GM21367 (cell line): ENCODE results near the gene MGST2.
"Not testable (repeated sequence)": the region's sequence is repeated elsewhere in the genome, so short reads cannot be mapped to it uniquely, and the experiment has no call there.

Experiments
- ATAC-seq: cut with Tn5 transposase; IDR thresholded peaks from one replicate; pipeline ENCODE4 v1.9.1; 2021; ENCODE audit not compliant: unreplicated experiment

MGST2 gene

DNA sequence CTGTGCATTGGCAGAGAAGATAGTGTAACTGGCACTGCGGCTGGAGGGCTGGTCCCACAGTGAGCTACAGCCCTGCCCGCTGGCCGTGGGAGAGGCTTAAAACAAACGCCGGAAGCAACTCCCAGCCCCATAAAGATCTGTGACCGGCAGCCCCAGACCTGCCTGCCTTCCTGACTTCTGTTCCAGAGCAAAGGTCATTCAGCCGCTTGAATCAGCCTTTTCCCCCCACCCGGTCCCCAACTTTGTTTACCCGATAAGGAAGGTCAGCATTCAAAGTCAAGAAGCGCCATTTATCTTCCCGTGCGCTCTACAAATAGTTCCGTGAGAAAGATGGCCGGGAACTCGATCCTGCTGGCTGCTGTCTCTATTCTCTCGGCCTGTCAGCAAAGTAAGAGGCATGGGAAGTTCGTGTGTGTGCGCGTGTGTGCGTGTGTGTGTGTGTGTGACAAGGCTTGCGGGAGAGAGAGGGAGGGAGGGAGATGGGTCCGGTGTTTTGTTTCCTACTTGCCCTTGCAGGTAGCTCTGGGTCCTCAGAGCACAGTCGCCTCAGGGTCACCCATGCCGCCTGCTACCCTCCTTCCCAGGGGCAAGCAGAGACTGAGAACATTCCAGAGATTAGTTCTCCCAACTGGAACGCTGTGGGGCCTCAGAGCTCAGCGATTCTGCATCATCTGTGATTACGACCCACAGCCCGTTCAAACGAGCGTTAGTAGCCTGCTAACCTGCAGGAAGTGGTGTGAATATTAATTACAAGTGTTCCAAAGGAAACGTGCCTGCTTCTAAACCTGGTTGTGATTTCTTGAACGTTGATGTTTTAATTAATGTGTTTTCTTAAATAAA, at the start of gene MGST2:
Gene MGST2, plus strand, starts transcription at position 130 of the 840 bp plus-strand sequence. Its CDS starts 201 bp downstream, at position 331.
- peak; percentile 89 for ATAC-seq

DNA sequence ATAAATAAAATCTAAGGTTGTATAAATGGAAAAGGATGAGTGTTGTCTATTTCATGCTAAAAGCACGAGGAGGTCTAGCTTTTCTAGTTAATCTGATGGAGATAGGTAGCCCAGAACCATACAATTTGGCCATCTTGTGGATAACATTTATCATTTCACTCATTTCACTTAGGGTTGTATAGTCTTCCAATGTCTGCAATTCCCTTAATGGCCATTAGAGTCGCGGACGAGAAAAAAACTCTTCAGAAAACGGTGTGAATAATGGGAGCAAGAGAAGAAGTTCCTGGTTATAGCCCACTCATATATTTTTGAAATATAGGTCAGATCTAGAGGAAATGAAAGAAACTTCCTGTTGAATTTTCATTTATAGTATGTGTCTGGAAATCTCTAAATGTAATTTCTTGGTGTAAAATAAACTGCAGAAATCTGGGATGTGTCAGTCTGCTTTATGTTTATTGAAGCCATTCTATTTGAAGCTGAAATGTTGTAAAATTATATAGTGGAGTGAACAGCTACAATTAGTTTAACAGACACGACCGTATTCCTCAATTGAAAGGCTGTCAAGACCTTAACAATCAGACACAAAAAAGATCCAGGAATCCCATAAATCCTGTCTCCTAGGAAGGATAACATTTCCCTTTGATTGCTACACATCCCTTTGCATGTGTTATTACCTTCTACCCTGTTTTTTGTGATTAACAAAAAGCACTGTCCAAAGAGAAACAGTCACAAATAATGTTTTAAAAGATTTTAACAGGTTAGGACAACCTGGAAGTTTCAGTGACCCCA, 47.7 kb upstream of the MGST2 start:
- no peak for ATAC-seq

DNA sequence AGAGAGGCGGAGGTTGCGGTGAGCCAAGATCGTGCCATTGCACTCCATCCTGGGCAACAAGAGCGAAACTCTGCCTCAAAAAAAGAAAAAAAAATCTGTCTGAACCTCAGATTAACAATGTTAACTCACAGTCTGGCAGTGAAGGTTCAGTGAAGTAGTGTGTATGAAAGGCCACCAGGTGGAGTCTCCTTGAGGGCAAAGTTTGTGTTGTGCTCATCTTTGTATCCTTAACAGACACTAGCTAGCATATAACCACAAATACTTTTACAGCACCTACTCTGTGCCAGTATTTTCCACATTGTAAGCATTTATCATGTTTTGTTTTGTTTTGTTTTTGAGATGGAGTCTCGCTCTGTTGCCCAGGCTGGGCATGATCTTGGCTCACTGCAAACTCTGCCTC, 46.0 kb upstream of the MGST2 start:
- peak; percentile 77 for ATAC-seq

DNA sequence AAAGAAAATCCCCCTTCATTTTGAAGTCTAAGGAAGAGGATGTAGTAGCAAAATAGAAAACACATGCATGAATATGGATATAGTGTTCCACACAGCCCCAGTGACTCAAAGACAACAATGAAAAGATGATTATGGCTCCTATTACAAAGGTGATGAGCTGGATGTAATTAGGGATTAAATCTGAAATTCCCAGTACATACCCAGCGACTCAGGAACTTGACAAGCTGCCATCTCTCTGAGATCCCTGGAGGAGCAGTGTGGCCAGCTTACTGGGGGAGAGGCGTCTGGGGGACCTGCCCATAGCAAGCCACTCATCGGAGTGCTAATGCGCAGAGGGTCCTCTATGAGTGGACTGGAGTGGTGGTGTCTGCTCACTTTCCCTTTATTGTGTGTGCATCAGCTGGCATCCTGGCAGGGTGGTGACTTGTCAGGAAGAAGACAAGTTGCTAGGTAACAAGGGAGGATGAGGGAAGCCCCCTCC, 42.7 kb upstream of the MGST2 start:
- no peak for ATAC-seq

DNA sequence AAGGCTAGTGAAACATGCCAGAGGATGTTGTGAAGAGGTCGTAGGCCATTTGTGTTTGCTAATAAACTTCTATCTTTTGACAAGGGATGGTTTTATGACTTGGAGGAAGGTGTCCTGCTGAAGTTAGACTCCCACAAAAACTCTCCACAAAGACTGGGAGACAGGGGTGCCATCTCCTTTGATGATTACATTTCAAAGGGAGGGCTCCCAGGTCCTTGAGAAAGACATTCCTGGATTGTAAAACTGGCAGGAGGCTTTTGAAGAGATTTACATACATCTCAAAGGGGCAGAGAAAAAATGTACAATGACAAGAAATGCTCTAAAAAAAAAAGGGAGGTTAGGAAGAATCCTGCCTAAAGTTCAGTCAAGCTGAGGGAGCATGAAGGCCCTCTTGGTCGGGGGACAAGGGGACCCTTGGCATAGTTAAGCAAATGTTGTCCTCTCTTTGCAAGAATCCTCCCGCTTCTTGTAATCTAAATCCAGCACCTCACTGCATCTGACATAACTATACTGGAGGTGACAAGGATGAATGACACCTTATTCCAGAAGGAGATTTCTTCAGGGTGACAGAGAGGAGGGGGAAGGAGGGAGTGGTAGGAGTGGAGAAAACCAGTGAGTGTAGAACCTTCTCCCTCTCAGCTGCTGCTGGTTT, 41.1 kb upstream of the MGST2 start:
- no peak for ATAC-seq

DNA sequence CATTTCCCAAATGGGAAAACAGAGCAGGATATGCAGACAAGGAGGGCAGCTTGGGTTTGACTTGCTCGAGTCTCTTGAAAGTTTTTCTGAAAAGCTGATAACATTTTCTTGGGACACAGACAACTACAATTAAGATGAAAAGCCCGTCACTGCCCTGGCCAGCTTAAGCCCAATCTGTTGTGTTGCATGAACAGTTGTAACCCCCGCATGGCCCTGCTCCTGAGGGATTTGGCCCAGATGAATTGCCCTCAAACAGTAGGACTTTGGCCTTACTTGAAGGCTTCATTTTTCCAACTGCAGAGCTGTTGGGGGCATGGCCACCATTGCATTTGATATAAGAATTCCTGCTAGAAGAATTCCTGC, 40.5 kb upstream of the MGST2 start:
- no peak for ATAC-seq

DNA sequence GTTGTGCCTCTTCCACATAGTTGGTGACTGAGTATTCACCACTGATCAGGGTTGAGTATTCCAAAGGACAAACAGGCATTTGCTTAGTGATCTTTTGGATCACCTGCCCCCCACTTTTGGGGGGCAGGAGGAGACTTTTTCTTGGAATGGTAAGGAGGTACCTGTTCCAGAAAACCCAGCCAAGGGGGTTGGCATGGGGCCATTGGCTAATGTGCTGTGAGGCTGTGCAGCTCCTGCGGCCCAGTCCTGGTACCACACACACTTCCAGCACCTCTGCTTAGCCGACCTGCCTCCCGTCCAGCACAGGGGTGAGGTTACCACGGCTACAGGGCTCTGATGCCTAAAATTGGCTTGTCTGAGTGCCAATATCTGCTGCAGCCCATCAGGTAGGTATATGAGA, 40.1 kb upstream of the MGST2 start:
- no peak for ATAC-seq

DNA sequence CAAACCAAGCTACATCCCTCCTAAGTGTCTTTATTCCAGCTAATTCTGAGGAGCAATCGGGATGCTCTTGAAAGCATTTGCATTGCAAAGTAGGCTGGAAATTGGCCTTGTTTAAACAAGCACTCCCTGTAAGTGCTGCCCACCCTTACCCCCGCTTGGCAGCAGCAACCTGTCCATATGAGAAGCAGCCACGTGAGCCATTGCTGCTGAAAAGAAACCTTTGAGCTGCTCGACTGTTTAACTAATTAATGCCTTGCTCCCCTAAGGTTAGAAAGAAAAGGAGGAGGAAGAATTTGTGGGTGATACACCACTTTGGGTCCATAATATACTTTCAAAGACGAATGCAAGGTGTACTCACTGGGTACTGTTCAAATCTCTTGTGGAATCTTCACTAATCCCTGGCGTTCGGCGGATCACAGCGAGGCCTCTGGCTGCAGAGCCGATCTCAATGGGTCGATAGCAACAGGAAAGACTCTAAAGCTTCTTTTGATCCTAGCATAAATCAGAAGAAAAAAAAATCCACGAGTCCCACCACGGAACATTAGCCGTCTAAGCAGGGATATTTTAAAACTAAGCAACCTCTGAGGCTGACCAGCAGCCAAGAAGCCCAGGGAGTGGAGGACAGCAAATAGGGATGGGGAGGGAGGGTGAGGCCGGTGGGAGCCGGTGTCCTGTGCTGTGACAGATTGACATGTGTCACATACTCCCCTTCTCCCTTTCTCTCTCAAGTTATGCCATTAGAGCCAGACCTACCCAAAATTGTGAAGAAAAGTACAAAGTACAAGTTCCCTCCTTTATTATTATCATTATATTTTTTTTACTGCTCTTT, 37.2 kb upstream of the MGST2 start:
- ATAC-seq, result no peak

DNA sequence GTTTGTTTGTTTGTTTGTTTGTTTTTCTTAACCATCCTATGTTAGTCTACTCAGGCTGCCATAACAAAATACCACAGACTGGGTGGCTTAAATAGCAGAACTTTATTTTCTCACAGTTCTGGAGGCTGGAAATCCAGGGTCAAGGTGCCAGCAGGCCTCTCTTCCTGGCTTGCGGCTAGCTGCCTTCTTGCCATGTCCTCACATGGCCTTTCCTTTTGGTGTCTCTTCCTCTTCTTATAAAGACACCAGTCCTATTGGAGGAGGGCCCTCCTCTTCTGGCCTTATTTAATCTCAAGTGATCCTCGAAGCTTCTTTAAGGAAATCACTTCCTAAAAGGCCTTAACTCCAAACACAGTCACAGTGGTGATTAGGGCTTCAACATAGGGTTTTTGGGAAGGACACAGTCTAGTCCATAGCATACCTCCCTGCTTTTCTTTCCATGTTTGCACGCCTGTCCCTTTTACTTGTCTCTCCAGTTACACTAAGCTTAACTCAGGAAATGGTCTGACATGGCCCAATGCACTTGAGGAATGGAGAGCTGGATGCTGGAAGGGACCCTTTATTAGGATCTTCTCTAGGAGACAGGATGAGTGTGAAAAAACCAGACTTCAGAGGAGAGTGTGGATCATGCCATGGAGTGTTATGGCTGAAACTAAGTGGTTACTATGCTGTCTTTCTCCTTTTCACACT, 36.0 kb upstream of the MGST2 start:
- no peak for ATAC-seq

DNA sequence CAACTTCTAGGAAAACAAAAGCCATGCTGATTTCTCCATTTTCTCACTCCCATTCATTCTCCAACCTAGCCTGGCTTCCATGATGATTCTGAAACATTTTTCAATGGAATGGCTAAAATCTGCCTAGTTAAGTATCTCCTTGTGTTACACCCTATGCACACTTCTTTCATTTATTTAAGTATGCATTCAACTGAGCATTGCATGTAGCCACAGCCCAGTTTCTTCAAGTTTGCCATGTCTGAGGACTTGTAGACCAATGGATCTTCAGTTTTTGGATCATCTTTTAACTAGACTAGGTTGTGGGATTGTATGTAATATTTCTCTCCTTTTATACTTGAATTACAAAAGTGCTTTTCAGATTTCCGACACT, 35.5 kb upstream of the MGST2 start:
- no peak for ATAC-seq

DNA sequence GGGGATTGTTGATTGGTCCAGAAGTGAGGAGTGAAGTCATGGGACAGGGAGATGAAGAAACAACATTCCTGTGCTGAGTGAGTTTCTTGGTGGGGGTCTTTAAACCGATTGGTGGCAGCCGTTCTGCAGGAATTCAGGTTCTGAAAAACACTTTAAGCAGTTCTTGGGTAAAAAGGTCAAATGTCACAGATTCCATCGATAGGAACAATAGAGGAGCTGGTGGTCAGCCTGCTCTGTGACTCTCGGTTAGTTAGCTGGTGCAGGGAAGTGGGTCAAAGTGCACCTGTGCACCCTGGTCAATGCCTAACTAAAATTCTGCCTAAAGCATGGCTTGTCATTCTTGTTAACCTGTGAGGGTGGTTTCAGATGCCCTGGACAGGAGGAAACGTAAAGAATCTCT, 34.6 kb upstream of the MGST2 start:
- no peak for ATAC-seq

DNA sequence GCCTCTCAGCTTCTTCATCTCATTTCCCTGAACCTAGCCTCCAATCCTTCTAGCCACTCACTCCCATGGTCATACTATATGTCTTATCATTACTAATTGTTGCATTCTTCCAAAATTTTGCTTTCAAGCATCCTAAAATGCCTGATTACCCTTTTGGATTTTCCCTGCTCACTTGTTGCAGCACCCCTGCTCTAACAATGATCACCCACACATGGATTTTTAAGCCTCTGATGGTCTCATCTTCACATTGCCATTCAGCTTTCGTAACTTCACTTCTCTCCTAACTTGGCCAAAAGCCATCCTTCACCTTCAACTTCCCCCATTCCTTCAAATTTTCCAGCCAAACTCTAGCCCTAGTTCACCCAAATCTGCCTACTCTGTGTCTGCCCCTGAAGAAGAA, 33.8 kb upstream of the MGST2 start:
- no peak for ATAC-seq

DNA sequence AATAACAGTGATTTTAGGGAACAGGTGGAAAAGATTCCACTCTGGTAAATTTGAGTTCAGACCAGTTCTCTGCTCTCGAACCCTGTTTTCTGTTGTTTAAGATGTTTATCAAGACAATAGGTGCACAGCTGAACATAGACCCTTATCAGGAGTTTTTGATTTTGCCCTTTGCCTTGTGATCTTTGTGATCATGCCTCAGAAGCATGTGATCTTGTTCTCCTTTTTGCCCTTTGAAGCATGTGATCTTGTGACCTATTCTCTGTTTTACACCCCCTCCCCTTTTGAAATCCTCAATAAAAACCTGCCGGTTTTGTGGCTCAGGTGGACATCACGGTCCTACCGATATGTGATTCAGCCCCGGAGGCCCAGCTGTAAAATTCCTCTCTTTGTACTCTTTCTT, 32.9 kb upstream of the MGST2 start:
- not testable (repeated sequence) for ATAC-seq

DNA sequence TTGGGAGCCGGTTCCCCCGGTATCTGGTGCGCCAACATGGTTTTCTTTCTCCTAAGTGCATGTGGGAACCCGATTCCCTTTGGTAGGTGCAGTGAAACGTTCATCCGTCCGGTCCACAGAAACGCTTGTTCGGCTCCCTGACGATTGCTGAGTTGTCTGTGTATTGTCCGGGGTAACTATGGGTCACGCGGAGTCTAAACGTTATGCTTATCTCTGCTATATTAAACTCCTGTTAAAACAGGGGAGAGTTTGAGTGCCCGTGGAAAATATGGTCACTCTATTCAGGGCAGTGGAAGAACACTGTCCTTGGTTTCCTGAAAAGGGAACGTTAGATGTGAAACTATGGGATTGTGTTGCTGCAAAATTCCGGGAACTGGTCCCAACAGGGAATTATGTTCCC, 32.4 kb upstream of the MGST2 start:
- ATAC-seq, result no peak

DNA sequence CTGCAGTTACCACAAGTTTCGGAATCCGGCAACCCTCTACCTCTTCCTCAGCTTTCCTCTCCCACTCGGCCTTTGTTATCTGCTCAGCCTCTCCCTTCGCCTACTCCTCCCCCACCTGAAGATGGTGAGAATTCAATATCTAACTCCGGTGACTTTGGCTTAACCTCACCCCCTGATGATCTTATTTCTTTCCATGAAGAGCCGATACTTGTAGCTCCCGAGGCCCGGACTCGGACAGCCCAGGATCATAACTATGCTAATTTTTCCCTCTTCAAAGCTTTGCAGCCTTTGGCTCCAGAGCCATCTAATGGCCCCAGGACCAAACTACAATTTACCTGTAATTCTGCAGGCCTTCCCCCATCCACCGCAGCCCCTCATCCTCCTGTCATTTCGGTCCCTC, 32.0 kb upstream of the MGST2 start:
- ATAC-seq, result no peak

DNA sequence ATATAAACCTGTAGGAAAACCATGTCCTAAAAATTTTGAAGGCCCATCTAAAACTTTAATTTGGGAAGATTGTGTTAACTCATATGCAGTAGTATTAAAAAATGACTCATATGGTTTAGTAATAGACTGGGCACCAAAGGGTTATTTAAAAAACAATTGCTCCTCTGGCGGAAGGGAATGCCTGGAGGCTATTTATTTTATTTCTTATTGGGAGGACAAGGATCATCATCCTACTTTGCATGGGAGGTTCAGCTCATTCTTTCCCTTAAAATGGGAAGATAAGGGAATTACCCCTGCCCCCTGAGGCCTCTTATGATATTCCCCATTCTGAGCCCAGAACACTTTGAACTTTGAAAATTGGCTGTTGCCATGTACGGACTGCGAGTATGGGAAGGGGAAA, 29.7 kb upstream of the MGST2 start:
- ATAC-seq, result no peak

DNA sequence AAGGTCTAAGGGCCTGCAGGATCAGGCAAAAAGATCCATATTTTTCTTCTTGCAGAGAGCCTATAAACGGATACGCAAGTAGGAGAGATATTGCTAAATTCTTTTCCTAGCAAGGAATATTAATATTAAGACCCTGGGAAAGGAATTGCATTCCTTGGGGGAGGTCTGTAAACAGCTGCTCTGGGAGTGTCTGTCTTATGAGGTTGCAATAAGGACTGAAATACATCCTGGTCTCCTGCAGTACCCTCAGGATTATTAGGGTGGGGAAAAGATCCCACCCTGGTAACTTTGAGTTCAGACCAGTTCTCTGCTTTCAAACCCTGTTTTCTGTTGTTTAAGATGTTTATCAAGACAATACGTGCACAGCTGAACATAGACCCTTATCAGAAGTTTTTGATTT, 27.3 kb upstream of the MGST2 start:
- not testable (repeated sequence) for ATAC-seq

DNA sequence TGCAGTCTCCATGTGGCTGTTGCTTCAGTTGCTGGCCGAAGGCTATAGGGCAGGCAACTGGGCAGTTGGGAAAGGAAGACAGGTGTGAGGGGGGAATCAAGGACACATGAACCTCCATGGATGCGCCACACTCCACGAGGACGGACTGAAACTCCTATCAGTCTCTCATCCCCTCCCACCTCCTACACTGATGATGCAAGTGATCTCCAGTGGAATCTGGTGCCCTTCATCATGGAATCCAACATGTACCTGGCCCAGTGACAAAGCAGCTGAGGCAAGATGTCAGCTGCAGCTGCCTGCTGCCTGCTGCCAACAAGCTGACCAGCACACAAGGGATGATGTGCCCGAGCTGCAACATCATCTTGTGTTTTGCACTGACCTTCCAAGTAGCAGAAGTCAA, 26.0 kb upstream of the MGST2 start:
- no peak for ATAC-seq

DNA sequence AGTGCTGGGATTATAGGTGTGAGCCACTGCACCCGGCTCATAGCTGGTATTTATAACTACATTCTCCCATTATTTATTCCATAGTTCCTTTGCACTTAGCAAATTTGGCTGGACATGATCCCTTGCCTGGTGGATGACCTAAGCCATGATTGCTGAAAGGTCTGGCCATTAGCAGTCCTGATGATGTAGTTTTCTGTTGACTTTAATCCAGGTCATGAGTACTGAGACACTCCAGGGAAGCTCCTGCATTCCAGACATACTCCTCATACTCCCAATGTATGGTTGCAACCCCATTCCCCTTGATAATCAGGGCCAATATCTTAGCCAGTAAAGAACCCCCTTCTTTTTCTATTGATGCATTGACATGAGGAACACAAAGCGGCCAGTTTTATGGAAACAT, 24.4 kb upstream of the MGST2 start:
- no peak for ATAC-seq

DNA sequence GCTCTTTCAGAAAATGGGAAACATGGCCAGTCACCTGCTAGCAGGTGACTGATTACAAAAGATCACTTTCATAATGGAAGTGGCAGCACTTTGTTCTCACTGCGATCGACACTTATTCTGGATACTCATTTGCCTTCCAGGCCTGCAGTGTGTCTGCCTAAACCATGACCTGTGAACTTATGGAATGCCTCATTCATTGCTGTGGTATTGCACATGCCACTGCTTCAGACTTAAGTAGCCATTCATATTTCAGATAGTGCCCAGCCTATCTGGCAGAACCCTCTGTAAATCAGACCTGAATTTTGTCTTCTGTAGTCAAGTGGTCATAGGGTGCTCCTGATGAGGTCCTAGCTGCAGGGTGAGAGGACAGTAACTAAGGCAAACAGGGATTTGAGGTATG, 23.3 kb upstream of the MGST2 start:
- no peak for ATAC-seq
